NOMO-1 (cell line): ENCODE measurements around the gene TTC12.

Experiments used
- DNase-seq, 2 experiments: peaks; one replicate each; lab custom pipeline; 2025; ENCODE audit not compliant: unreplicated experiment in 2 of 2; lab: John Stamatoyannopoulos, UW

The TTC12 gene

GRCh38 chr11:113397821-113398220 is 83.4 kb downstream of the TTC12 start:
- no peak for DNase-seq

- no peak for DNase-seq
These were observed 84.5 kb downstream of the TTC12 start for GRCh38 chr11:113398669-113399430.

GRCh38 chr11:113400631-113401230 is 86.3 kb downstream of the TTC12 start:
- DNase-seq: no peak

GRCh38 chr11:113401718-113402117 is 87.3 kb downstream of the TTC12 start:
- DNase-seq: no peak

- DNase-seq: no peak
These were observed 90.6 kb downstream of the TTC12 start for GRCh38 chr11:113404859-113405430.

GRCh38 chr11:113405724-113406478 is 91.5 kb downstream of the TTC12 start:
- DNase-seq: no peak

GRCh38 chr11:113407163-113407562 is 92.8 kb downstream of the TTC12 start:
- no peak for DNase-seq

- no peak for DNase-seq
These were observed 93.8 kb downstream of the TTC12 start for GRCh38 chr11:113408206-113408605.

- DNase-seq: no peak
These were observed 94.5 kb downstream of the TTC12 start for GRCh38 chr11:113408887-113409286.

- DNase-seq: no peak
These were observed 95.1 kb downstream of the TTC12 start for GRCh38 chr11:113409526-113409925.

- DNase-seq: no peak
These were observed 96.2 kb downstream of the TTC12 start for GRCh38 chr11:113410414-113411135.

- DNase-seq: no peak
These were observed 97.2 kb downstream of the TTC12 start for GRCh38 chr11:113411536-113411935.

GRCh38 chr11:113412675-113413074 is 98.3 kb downstream of the TTC12 start:
- no peak for DNase-seq

- DNase-seq: no peak
These were observed 101.0 kb downstream of the TTC12 start for GRCh38 chr11:113415343-113415742.
